ENCODE measurements around the gene TLR4. TPM values are rescaled to one million over a fixed set of nuclear protein-coding genes. Genes with fewer than 3 reads are reported as not detected.

Gene TLR4
- total and polyA plus RNA-seq, 9 of the 15 experiments (the other 6 are each of a cell fraction or from before 2014, with no cell fraction given), result 0.02 TPM; not detected in 8

DNA sequence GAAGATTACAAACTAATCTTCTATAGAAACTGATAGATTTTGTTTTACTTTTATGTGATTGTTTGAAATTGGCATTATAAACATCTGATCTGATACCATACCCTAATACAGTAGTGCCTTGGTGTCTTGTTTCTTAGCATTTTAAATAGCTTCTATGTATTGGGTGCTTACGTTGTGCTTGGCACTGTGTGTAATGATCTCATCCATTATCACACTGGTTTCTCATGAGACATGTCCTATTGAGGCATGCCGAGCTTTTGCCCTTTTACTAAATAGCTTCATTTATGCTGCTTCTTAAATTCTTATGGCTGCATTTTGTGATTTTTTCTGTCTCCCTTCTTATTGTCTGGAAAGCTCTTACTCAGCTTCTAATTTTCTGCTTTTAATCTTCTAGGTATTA, 48.2 kb upstream of the TLR4 start (continued):
- TF ChIP-seq, protein P1, sequence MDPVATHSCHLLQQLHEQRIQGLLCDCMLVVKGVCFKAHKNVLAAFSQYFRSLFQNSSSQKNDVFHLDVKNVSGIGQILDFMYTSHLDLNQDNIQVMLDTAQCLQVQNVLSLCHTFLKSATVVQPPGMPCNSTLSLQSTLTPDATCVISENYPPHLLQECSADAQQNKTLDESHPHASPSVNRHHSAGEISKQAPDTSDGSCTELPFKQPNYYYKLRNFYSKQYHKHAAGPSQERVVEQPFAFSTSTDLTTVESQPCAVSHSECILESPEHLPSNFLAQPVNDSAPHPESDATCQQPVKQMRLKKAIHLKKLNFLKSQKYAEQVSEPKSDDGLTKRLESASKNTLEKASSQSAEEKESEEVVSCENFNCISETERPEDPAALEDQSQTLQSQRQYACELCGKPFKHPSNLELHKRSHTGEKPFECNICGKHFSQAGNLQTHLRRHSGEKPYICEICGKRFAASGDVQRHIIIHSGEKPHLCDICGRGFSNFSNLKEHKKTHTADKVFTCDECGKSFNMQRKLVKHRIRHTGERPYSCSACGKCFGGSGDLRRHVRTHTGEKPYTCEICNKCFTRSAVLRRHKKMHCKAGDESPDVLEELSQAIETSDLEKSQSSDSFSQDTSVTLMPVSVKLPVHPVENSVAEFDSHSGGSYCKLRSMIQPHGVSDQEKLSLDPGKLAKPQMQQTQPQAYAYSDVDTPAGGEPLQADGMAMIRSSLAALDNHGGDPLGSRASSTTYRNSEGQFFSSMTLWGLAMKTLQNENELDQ (CRISPR knock-in tag; IDR thresholded peaks at IDR 0.05; ENCODE audit: borderline replicate concordance), result no peak
- TF ChIP-seq FOSL1 (tag; conservative IDR thresholded peaks at IDR 0.05), result no peak
- no peak for TF ChIP-seq KAT8 (IDR thresholded peaks at IDR 0.05; ENCODE audit: low read depth)
- TF ChIP-seq KAT7 (CRISPR knock-in tag; IDR thresholded peaks at IDR 0.05; ENCODE audit: borderline replicate concordance), result no peak
- no peak for TF ChIP-seq CEBPB (tag; IDR thresholded peaks at IDR 0.05)
- TF ChIP-seq, protein P2, sequence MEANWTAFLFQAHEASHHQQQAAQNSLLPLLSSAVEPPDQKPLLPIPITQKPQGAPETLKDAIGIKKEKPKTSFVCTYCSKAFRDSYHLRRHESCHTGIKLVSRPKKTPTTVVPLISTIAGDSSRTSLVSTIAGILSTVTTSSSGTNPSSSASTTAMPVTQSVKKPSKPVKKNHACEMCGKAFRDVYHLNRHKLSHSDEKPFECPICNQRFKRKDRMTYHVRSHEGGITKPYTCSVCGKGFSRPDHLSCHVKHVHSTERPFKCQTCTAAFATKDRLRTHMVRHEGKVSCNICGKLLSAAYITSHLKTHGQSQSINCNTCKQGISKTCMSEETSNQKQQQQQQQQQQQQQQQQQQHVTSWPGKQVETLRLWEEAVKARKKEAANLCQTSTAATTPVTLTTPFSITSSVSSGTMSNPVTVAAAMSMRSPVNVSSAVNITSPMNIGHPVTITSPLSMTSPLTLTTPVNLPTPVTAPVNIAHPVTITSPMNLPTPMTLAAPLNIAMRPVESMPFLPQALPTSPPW (CRISPR knock-in tag; IDR thresholded peaks at IDR 0.05), result no peak
- TF ChIP-seq KAT2B (IDR thresholded peaks at IDR 0.05; ENCODE audit: low read depth, low read length), result no peak

DNA sequence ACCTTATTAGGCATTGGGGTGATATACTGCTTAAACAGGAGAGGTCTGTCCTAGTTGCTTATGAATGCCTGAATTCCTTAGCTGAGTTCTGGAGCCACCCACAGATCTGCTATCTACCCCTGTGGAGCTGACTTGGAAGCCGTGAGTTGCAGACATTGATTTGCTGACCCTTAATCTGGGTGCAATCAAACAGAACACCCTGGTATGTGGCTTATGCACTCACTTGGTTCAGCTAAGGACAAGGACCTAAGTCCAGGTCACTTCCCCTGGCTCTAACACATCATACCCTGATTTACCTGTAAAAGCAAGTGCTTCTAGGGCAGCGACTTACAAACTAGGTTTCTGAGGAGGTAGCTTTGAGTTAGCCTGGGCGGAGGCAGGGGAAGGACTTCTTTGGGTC, 41.6 kb upstream of the TLR4 start:
- H2AFZ ChIP-seq (ENCODE audit: low read depth, low read length), result no peak overlapping the region
- H3K4me1 ChIP-seq (replicated peaks in 1 of 2; ENCODE audit: control insufficient read depth in 2 of 2, insufficient read depth in 2 of 2, low read length in 2 of 2), result no peaks in the 10 kb centered on the region
- H4K20me1 ChIP-seq (replicated peaks; ENCODE audit: control insufficient read depth, insufficient read depth, low read length), result no peaks in the 10 kb centered on the region
- DNase-seq (ENCODE audit: extremely low read depth in 1 of 4, low spot score in 3 of 4) (no peak), FAIRE-seq (no peak), ATAC-seq (no peak)
- H3K9me1 ChIP-seq (ENCODE audit: control insufficient read depth, insufficient read depth, low read length), result no peaks in the 10 kb centered on the region
- in situ Hi-C loops (cut with MboI), result no loop called here
- intact Hi-C loops (cut with micrococcal nuclease), result no loop called here
- no peak overlapping the region for H3K9ac ChIP-seq (ENCODE audit: insufficient read depth in 1 of 2, low read depth in 2 of 2, low read length in 2 of 2)
- no peak for TF ChIP-seq BRD4 (IDR thresholded peaks at IDR 0.05)
- TF ChIP-seq KAT8 (IDR thresholded peaks at IDR 0.05; ENCODE audit: low read depth), result no peak
- H3K36me3 ChIP-seq (ENCODE audit: control insufficient read depth, insufficient read depth, low read length), result no peaks in the 10 kb centered on the region
- H3K9me3 ChIP-seq (replicated peaks; ENCODE audit: control insufficient read depth, insufficient read depth, low read depth, low read length), result no peaks in the 10 kb centered on the region
- BruUV-seq (replicated peaks), result no TSS peak
- H3K4me3 ChIP-seq, result no peak overlapping the region
- no peak overlapping the region for H3K27ac ChIP-seq (ENCODE audit: extremely low read depth, low read depth, low read length)
- 2% methylated on average over 3 of the region's 3 CpGs for WGBS (ENCODE audit: insufficient coverage, low coverage, missing lambda C conversion rate)
- ChIA-PET POLR2A (no interaction called here), CTCF (ENCODE audit: low intra/inter-chr PET ratio) (no interaction called here)
- H3K4me2 ChIP-seq (ENCODE audit: insufficient read depth, low read length), result no peak overlapping the region
- no peaks in the 10 kb centered on the region for H3K27me3 ChIP-seq (ENCODE audit: control insufficient read depth in 2 of 2, insufficient read depth in 2 of 2, low read length in 2 of 2)
- H3K79me2 ChIP-seq (ENCODE audit: control insufficient read depth, insufficient read depth, low read length), result no peaks in the 10 kb centered on the region

Data from K562 (cell line).